Neural crest cell (in vitro differentiated cells): ENCODE data around the gene LSM12. TPM values are rescaled to one million over a fixed set of nuclear protein-coding genes. Genes with fewer than 3 reads are reported as not detected.
A peak's percentile ranks its signal among the peaks of the same experiment; 100 is the strongest.
"Not testable (repeated sequence)": the region's sequence is repeated elsewhere in the genome, so short reads cannot be mapped to it uniquely, and the experiment has no call there.

ENCODE experiments used
- DNase-seq: peaks from one replicate; pipeline ENCODE4 v3.0.0; 2021; ENCODE audit warnings: low read depth, mixed read lengths, low spot score
- H3K27ac Mint-ChIP-seq: one replicate; pipeline ENCODE4 v1.8.0; 2021; ENCODE audit warnings: mild to moderate bottlenecking, mixed read lengths; ENCODE audit not compliant: unreplicated experiment
- H3K27me3 Mint-ChIP-seq: 2 replicates; pipeline ENCODE4 v1.8.0; 2021; ENCODE audit warnings: low read depth, mild to moderate bottlenecking, mixed read lengths
- H3K36me3 Mint-ChIP-seq: 2 replicates; pipeline ENCODE4 v1.8.0; 2021; ENCODE audit warnings: low read depth, mild to moderate bottlenecking, mixed read lengths
- H3K4me1 Mint-ChIP-seq: 2 replicates; pipeline ENCODE4 v1.8.0; 2021; ENCODE audit warnings: mixed read lengths
- H3K4me3 Mint-ChIP-seq: one replicate; pipeline ENCODE4 v1.8.0; 2021; ENCODE audit warnings: mild to moderate bottlenecking, mixed read lengths
- H3K9me3 Mint-ChIP-seq: 2 replicates; pipeline ENCODE4 v1.8.0; 2021; ENCODE audit warnings: mixed read lengths
- CTCF ChIP-seq: fragments of 200-600 bp; sonication (generic); conservative IDR thresholded peaks from 2 replicates; pipeline ENCODE4 v1.5.0; 2021; ENCODE audit warnings: antibody characterized with exemption, mild to moderate bottlenecking
- total RNA-seq: library from RNA; stranded (reverse); gene quantifications from 2 replicates; pipeline ENCODE4 v1.2.1, GENCODE V29; 2021

The LSM12 gene
- total RNA-seq, 1 donor from 2014 or later = 60.9 TPM

GRCh38 chr17:44108440-44109311, 42.2 kb upstream of the LSM12 start:
- H3K4me1 Mint-ChIP-seq = peaks cover 45% of the 10 kb centered on the region
- no peaks in the 10 kb centered on the region for H3K9me3 Mint-ChIP-seq
- DNase-seq = no peak
- no peak for TF ChIP-seq CTCF
- H3K27ac Mint-ChIP-seq = peak overlapping the region; percentile 84
- H3K36me3 Mint-ChIP-seq = no peaks in the 10 kb centered on the region
- no peaks in the 10 kb centered on the region for H3K27me3 Mint-ChIP-seq
- no peak overlapping the region for H3K4me3 Mint-ChIP-seq

- TF ChIP-seq CTCF = no peak
- H3K4me1 Mint-ChIP-seq = peaks cover 50% of the 10 kb centered on the region
- H3K27me3 Mint-ChIP-seq = no peaks in the 10 kb centered on the region
- no peak for DNase-seq
- H3K4me3 Mint-ChIP-seq = no peak overlapping the region
- H3K9me3 Mint-ChIP-seq = no peaks in the 10 kb centered on the region
- no peak overlapping the region for H3K27ac Mint-ChIP-seq
- no peaks in the 10 kb centered on the region for H3K36me3 Mint-ChIP-seq
These were observed 40.3 kb upstream of the LSM12 start for GRCh38 chr17:44106801-44107200.

- no peak for TF ChIP-seq CTCF
- Mint-ChIP-seq H3K27me3 (no peaks in the 10 kb centered on the region), H3K4me1 (peaks cover 50% of the 10 kb centered on the region), H3K9me3 (no peaks in the 10 kb centered on the region), H3K4me3 (peak overlapping the region; percentile 65), H3K27ac (peak overlapping the region; percentile 81), H3K36me3 (no peaks in the 10 kb centered on the region)
- no peak for DNase-seq
These were observed 39.5 kb upstream of the LSM12 start for GRCh38 chr17:44105941-44106340.

GRCh38 chr17:44105483-44105882, 39.0 kb upstream of the LSM12 start:
- Mint-ChIP-seq H3K4me1 (peaks cover 50% of the 10 kb centered on the region), H3K9me3 (no peaks in the 10 kb centered on the region), H3K36me3 (no peaks in the 10 kb centered on the region), H3K4me3 (peak overlapping the region; percentile 65), H3K27me3 (no peaks in the 10 kb centered on the region), H3K27ac (no peak overlapping the region)
- TF ChIP-seq CTCF = no peak
- no peak for DNase-seq

- Mint-ChIP-seq H3K36me3 (no peaks in the 10 kb centered on the region), H3K9me3 (no peaks in the 10 kb centered on the region), H3K27ac (no peak overlapping the region), H3K4me3 (peak overlapping the region; percentile 39), H3K27me3 (no peaks in the 10 kb centered on the region), H3K4me1 (peaks cover 44% of the 10 kb centered on the region)
- no peak for DNase-seq
- TF ChIP-seq CTCF = no peak
These were observed 36.6 kb upstream of the LSM12 start for GRCh38 chr17:44102849-44103622.

- Mint-ChIP-seq H3K4me3 (peak overlapping the region; percentile 15), H3K4me1 (peaks cover 39% of the 10 kb centered on the region)
- H3K36me3 Mint-ChIP-seq, DNase-seq, H3K27me3 Mint-ChIP-seq, H3K27ac Mint-ChIP-seq, H3K9me3 Mint-ChIP-seq: not testable (repeated sequence)
These were observed 35.4 kb upstream of the LSM12 start for GRCh38 chr17:44101858-44102257.
